Measurements from ENCODE around the gene AQP12B.

Gene AQP12B

GRCh38 chr2:240718896-240719490 is 36.3 kb upstream of the AQP12B start:
- DNase-seq (ENCODE audit: insufficient read length, low spot score) = no peak

GRCh38 chr2:240717681-240718581 is 35.2 kb upstream of the AQP12B start:
- no peak for DNase-seq (ENCODE audit: insufficient read length, low spot score)
- FAIRE-seq = no peak

More at GRCh38 chr2:240718896-240719490, 36.3 kb upstream of the AQP12B start:
- FAIRE-seq = no peak

- DNase-seq (ENCODE audit: insufficient read length, low spot score) (no peak), FAIRE-seq (no peak)
Observed at GRCh38 chr2:240717181-240717641, 34.5 kb upstream of the AQP12B start.

- DNase-seq (ENCODE audit: insufficient read length, low spot score) (no peak), FAIRE-seq (no peak)
Observed at GRCh38 chr2:240716130-240716798, 33.6 kb upstream of the AQP12B start.

- FAIRE-seq (no peak), DNase-seq (ENCODE audit: insufficient read length, low spot score) (no peak)
Observed at GRCh38 chr2:240714747-240715725, 32.4 kb upstream of the AQP12B start.

- FAIRE-seq = no peak
- no peak for DNase-seq (ENCODE audit: insufficient read length, low spot score)
Observed at GRCh38 chr2:240713928-240714746, 31.5 kb upstream of the AQP12B start.

DNA sequence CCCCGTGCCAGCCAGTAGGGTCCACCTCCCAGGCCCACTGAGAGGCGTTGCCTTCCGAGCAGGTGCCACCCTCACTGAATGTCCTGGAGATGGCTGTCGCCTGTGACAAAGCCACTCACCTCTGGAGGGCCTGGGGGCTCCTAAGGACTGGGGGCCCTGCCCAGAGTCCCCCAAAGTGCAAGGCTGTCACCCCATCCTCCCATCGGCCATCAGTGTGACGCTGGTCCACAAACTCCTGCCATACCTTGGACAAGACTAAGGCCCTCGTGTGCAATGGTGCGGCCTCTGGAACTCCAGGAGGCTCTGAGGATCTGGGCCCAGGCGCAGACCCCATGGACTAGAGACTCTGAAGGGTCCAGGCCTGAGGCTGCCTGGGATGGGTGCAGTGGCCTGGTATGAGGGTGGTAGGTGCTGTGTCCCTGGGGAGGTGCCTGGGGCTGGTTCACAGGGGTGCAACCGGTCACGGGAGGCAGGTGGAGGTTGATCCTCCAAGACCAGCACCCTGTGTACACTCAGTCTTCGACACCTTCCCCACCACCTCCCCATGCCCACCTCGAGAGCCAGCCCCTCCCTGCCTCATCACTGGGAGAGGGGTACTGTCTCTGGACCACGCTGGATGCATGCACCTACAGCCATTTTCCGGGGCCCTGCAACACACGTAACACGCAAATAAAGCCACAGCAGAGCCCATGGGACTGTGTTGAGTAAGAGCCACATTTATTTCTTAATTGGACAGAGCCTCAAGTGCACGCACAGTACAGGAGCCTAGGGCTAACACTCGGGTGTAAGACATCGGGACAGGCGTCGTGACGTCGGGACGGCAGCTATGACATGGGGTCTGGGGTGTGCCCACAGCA is 30.6 kb upstream of the AQP12B start:
- DNase-seq (ENCODE audit: insufficient read length, low spot score) = no peak
- no peak for FAIRE-seq

- FAIRE-seq = no peak
- DNase-seq (ENCODE audit: insufficient read length, low spot score) = no peak
Observed at GRCh38 chr2:240712121-240712520, 29.4 kb upstream of the AQP12B start.

DNA sequence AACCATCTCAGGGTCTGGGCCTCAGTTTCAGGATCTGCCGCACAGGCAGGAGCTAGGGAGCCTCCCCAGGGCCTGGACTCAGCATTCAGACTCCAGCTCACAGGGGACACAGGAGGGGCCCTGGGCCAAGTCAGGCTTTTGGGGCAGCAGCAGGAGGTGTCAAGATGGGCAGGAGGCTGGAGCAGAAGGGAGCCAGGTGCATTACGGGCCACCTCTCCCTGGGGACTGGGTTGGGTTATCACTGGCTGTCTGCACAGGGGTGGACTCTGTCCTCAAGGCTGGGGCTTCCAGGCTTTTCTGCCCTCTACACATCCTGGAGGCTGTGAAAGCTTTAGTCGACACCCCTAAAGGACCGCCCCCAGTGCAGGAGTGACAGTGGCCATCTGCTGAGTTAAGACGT is 29.0 kb upstream of the AQP12B start:
- FAIRE-seq (no peak), DNase-seq (ENCODE audit: insufficient read length, low spot score) (no peak)

DNA sequence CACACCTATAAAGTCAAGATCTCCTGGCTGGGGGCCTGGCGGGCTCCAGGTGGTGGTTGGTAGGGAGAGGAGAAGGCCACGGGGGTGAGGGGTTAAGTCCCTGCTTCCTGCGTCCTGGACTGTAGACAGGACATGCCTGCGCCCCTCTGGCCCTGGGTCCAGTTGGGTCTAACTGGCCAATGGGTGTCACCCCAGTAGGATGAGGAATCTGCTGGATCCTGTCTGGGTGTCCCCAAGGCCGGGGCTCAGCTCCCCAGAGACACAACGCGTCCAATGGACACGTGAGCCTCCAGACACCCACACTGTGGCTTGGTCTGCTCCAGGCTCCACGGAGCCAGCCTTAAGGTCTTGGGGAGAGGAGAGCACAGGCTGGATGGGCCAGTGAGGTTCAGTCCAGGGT is 28.6 kb upstream of the AQP12B start:
- no peak for DNase-seq (ENCODE audit: insufficient read length, low spot score)
- no peak for FAIRE-seq

DNA sequence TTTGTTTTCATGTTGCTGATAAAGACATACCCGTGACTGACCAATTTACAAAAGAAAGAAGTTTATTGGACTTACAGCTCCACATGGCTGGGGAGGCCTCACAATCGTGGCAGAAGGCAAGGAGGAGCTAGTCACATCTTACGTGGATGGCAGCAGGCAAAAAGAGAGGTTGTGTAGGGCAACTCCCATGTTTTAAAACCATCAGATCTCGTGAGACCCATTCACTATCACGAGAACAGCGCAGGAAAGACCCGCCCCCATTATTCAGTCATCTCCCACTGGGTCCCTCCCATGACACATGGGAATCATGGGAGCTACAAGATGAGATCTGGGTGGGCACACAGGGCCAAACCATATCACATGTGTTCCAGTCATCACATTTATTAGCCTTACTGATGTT is 25.8 kb upstream of the AQP12B start:
- DNase-seq (ENCODE audit: insufficient read length, low spot score) = no peak
- no peak for FAIRE-seq

- FAIRE-seq = no peak
- DNase-seq (ENCODE audit: insufficient read length, low spot score) = no peak
Observed at GRCh38 chr2:240707821-240708220, 25.1 kb upstream of the AQP12B start.

DNA sequence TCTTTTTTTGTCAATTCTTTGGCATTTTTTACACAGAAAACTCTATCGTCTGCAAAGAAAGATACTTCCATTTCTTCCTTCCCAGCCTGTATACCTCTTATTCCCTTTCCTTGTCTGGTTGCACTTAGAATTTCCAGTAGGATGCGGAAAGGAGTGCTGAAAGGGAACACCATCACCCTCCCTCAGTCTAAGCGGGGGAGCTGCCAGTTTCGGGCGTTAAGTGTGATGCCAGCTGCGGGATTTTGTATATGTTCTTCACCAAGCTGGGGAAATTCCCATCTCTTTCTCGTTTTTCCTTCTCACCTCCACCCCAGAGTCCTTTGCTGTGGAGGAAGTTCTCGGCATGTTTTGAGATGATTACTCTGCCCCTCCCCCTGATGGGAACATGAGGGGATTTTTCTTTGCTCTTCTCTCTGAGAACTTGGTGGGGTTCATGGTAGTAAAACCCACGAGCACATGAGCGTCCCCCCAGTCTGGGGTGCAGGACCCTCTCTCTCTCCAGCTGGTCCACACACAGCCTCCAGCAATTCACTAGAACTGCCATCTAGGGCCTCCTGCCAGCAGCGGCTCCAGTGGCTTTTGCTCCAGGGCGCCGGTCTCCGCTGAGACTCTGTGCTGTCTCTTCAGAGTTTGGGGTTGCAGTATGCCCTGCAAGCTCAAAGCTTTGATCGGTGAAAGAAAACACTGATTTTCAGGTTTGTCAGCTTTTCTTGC is 24.5 kb upstream of the AQP12B start:
- DNase-seq (ENCODE audit: insufficient read length, low spot score) = no peak
- FAIRE-seq = no peak

GRCh38 chr2:240705204-240705791 is 22.6 kb upstream of the AQP12B start:
- FAIRE-seq (no peak), DNase-seq (ENCODE audit: insufficient read length, low spot score) (no peak)

- DNase-seq (ENCODE audit: insufficient read length, low spot score) = no peak
- FAIRE-seq = no peak
Observed at GRCh38 chr2:240704651-240705050, 22.0 kb upstream of the AQP12B start.

DNA sequence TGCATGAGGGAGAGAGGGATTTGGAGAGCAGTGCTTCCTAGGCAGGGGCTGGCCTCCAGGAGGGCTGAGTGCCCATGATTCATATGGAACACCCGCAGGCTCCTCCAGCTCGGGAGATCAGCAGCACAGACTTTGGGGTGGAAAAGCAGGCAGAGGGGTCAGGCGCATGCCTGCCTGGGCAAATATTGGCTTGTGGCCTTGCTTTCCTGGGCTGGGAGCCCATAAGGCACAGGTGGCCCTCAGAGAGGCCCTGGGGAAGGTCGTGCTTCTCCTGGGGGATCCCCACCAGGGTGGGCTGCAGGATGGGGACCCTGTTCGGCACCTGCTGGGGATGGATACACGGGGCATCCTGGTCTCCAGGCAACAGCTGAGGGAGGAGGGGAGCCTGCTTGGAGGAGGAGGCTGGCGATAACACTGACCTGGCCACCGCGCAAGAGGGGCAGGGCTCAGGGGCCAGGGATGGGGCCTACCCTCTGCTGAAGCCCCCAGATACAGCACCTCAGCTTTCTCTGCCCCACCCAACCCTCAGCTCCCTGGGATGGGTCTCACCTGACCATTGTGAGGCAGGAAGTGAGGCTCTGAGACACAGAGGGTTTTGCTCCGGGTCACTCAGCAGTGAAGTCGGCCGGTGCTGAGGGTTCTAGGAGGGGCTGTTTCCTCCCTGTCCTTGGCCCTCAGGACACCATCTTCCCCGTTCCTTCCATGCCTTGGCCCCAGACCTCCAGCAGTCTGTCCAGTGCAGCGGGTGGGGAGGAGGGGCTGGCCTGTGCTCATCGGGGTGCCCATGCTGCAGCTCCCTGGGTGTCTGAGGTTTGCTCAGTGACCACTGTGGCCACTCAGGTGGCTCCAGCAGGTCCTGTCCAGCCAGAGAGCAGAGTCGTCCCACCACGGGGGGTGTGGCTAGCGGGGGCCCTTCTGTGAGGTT is 21.0 kb upstream of the AQP12B start:
- no peak for DNase-seq (ENCODE audit: insufficient read length, low spot score)
- no peak for FAIRE-seq

GRCh38 chr2:240702640-240703011 is 19.9 kb upstream of the AQP12B start:
- DNase-seq (ENCODE audit: insufficient read length, low spot score) (no peak), FAIRE-seq (no peak)

All from GM19239 (cell line).